B cell (primary cell): ENCODE data around the gene ALDH1L2. TPM values are rescaled to one million over a fixed set of nuclear protein-coding genes. Genes with fewer than 3 reads are reported as not detected.

Experiments used
- ATAC-seq: fragments of 200-7000 bp; cut with Tn5 transposase; one replicate; pipeline ENCODE4 v1.10.0; 2021; ENCODE audit warnings: low read depth, mild to moderate bottlenecking, moderate number of reproducible peaks, moderate library complexity
- CTCF ChIA-PET: fragments of 350-600 bp; sonication (Branson Sonifier 250); formaldehyde crosslinking; loops from one replicate; lab custom pipeline; 2021; ENCODE audit warnings: antibody characterized with exemption, inconsistent platforms; lab: Charles Lee
- POLR2A ChIA-PET: fragments of 350-600 bp; sonication (Branson Sonifier 250); formaldehyde crosslinking; loops from one replicate; lab custom pipeline; 2021; ENCODE audit warnings: antibody characterized with exemption; lab: Charles Lee
- DNase-seq: peaks from one replicate; pipeline ENCODE4 v3.0.0; 2013
- H2AFZ ChIP-seq: 2 replicates; pipeline ENCODE4 v1.6.1; 2012; ENCODE audit warnings: mild to moderate bottlenecking, low read depth, low read length; ENCODE audit not compliant: insufficient read depth, poor library complexity, severe bottlenecking
- H3K27ac ChIP-seq, 2 donors: 1 replicate in 1 of 2; 2 replicates in 1 of 2; pipeline ENCODE4 v1.5.1; 2012 to 2013; ENCODE audit warnings: low read length in 2 of 2, mild to moderate bottlenecking in 2 of 2, moderate library complexity in 1 of 2
- H3K27me3 ChIP-seq, 4 experiments: fragments of 200-600 bp in 1 of 4; sonication (generic) in 1 of 4; replicated peaks in 1 of 4; 1 replicate in 2 of 4; 2 replicates in 2 of 4; pipeline versions ENCODE4 v1.6.1 to v1.7.0; 2013 to 2016; ENCODE audit warnings: low read length in 3 of 4, mild to moderate bottlenecking in 2 of 4, mixed read lengths in 1 of 4, moderate library complexity in 1 of 4; ENCODE audit not compliant: insufficient read depth in 4 of 4, control insufficient read depth in 3 of 4; ENCODE audit errors: control extremely low read depth in 1 of 4
- H3K36me3 ChIP-seq, 2 experiments: replicated peaks in 1 of 2; 1 replicate in 1 of 2; 2 replicates in 1 of 2; pipeline versions ENCODE4 v1.6.1 to v1.7.1; 2013; ENCODE audit warnings: low read length in 1 of 2; ENCODE audit not compliant: insufficient read depth in 2 of 2, control insufficient read depth in 1 of 2; ENCODE audit errors: control extremely low read depth in 1 of 2, extremely low read depth in 1 of 2
- H3K4me1 ChIP-seq, 2 donors: fragments of 200-600 bp in 1 of 2; sonication (generic) in 1 of 2; 1 replicate in 1 of 2; 2 replicates in 1 of 2; pipeline versions ENCODE4 v1.5.1 to v1.6.1; 2013 to 2017; ENCODE audit warnings: low read length in 2 of 2; ENCODE audit not compliant: control insufficient read depth in 2 of 2, insufficient read depth in 2 of 2
- H3K4me2 ChIP-seq: replicated peaks from 2 replicates; pipeline ENCODE3; 2012; ENCODE audit warnings: mild to moderate bottlenecking, low read depth, low read length; ENCODE audit not compliant: poor library complexity, severe bottlenecking
- H3K4me3 ChIP-seq, 5 experiments: fragments of 200-600 bp in 1 of 5; sonication (generic) in 1 of 5; 1 replicate in 3 of 5; 2 replicates in 2 of 5; pipeline versions ENCODE4 v1.5.1 to v1.7.0; 2011 to 2016; ENCODE audit warnings: low read length in 4 of 5, mild to moderate bottlenecking in 4 of 5, low read depth in 2 of 5, control low read depth in 1 of 5, moderate library complexity in 1 of 5; ENCODE audit not compliant: insufficient read depth in 1 of 5; ENCODE audit errors: control extremely low read depth in 1 of 5, extremely low read depth in 1 of 5
- H3K79me2 ChIP-seq: fragments of 200-600 bp; sonication (generic); one replicate; pipeline ENCODE4 v1.6.0; 2016; ENCODE audit warnings: low read length; ENCODE audit not compliant: control insufficient read depth, insufficient read depth
- H3K9ac ChIP-seq: fragments of 200-600 bp; sonication (generic); 2 replicates; pipeline ENCODE4 v1.6.1; 2017; ENCODE audit warnings: mild to moderate bottlenecking, low read length, moderate library complexity
- H3K9me3 ChIP-seq, 3 donors: one replicate each; pipeline versions ENCODE4 v1.6.1 to v1.7.1; 2013; ENCODE audit warnings: low read length in 2 of 3; ENCODE audit not compliant: control insufficient read depth in 2 of 3, insufficient read depth in 1 of 3; ENCODE audit errors: control extremely low read depth in 1 of 3
- H4K20me1 ChIP-seq: 2 replicates; pipeline ENCODE4 v1.6.0; 2012; ENCODE audit warnings: mild to moderate bottlenecking, low read length; ENCODE audit not compliant: insufficient read depth, control insufficient read depth, poor library complexity, severe bottlenecking
- H3K27ac Mint-ChIP-seq: one replicate; pipeline ENCODE4 v1.8.0; 2021; ENCODE audit warnings: mixed read lengths
- H3K27me3 Mint-ChIP-seq: one replicate; pipeline ENCODE4 v1.8.0; 2021; ENCODE audit warnings: mixed read lengths
- H3K4me1 Mint-ChIP-seq: one replicate; pipeline ENCODE4 v1.8.0; 2021; ENCODE audit warnings: mixed read lengths
- H3K4me3 Mint-ChIP-seq: one replicate; pipeline ENCODE4 v1.8.0; 2021; ENCODE audit warnings: mixed read lengths
- H3K9me3 Mint-ChIP-seq: one replicate; pipeline ENCODE4 v1.8.0; 2022; ENCODE audit warnings: mixed read lengths; ENCODE audit not compliant: insufficient read depth
- EZH2 ChIP-seq: IDR thresholded peaks from 2 replicates; pipeline ENCODE4 v1.6.1; 2012; ENCODE audit warnings: borderline replicate concordance, low read depth, mild to moderate bottlenecking, moderate library complexity, low read length; ENCODE audit not compliant: insufficient read depth, poor library complexity, severe bottlenecking
- WGBS: methylation state at CpG from one replicate; pipeline ENCODE4 v1.1.5; 2013; ENCODE audit warnings: missing lambda C conversion rate; ENCODE audit not compliant: insufficient coverage; 5-methylcytosine and 5-hydroxymethylcytosine counted together
- intact Hi-C: fragments of 100-400 bp; cut with micrococcal nuclease; formaldehyde crosslinking; loops from one replicate; pipeline ENCODE4 v1.10.0; 2022
- polyA minus RNA-seq: library from RNA; depleted of rRNA, polyadenylated mRNA; stranded (reverse); fragments of >200 nt; gene quantifications from 2 replicates; pipeline ENCODE4 v1.2.3, GENCODE V29; 2012
- polyA plus RNA-seq: library from polyadenylated mRNA; depleted of rRNA; stranded (reverse); fragments of >200 nt; gene quantifications from 2 replicates; pipeline ENCODE4 v1.2.3, GENCODE V29; 2012
- total RNA-seq, 2 donors: library from RNA; stranded (reverse); fragments of 120-200 nt in 1 of 2; gene quantifications; 1 replicate in 1 of 2; 2 replicates in 1 of 2; pipeline versions ENCODE4 v1.2.3 to v1.2.4, GENCODE V29; 2013 to 2022
- TF ChIP-seq, protein P1 (sequence below): fragments of 200-600 bp; IDR thresholded peaks from one replicate; pipeline ENCODE4 v1.8.0; 2022; ENCODE audit warnings: antibody characterized with exemption, mild to moderate bottlenecking

The ALDH1L2 gene
- total RNA-seq (0.32 and 0.46 TPM in 2 replicates), polyA plus RNA-seq (0.04 and 0.13 TPM in 2 replicates), polyA minus RNA-seq (0.21 TPM in 1 of 2 replicates, not detected in the other)
- total RNA-seq (2013), result 0.26 TPM

- POLR2A ChIA-PET, result no interaction called here
- H3K27ac ChIP-seq, result no peak within 1 kb of the TSS
- H3K9me3 ChIP-seq, result peaks cover 0 to 15% (median 0%) of the 10 kb centered on the region in 3 donors
- CTCF ChIA-PET, result no interaction called here
- H3K79me2 ChIP-seq, result no peaks in the 10 kb centered on the region
- Mint-ChIP-seq H3K27ac (peak within 1 kb of the TSS; percentile 54), H3K9me3 (no peaks in the 10 kb centered on the region), H3K4me3 (peak within 1 kb of the TSS; percentile 86), H3K27me3 (peaks cover 29% of the 10 kb centered on the region), H3K4me1 (peaks cover 11% of the 10 kb centered on the region)
- no peak for TF ChIP-seq EZH2
- TF ChIP-seq, protein P1, sequence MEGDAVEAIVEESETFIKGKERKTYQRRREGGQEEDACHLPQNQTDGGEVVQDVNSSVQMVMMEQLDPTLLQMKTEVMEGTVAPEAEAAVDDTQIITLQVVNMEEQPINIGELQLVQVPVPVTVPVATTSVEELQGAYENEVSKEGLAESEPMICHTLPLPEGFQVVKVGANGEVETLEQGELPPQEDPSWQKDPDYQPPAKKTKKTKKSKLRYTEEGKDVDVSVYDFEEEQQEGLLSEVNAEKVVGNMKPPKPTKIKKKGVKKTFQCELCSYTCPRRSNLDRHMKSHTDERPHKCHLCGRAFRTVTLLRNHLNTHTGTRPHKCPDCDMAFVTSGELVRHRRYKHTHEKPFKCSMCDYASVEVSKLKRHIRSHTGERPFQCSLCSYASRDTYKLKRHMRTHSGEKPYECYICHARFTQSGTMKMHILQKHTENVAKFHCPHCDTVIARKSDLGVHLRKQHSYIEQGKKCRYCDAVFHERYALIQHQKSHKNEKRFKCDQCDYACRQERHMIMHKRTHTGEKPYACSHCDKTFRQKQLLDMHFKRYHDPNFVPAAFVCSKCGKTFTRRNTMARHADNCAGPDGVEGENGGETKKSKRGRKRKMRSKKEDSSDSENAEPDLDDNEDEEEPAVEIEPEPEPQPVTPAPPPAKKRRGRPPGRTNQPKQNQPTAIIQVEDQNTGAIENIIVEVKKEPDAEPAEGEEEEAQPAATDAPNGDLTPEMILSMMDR, result no peak
- intact Hi-C loops, result loop anchor here (2.0 kb wide), 1 partner anchor 22 kb away; the partner anchor contains the start of gene WASHC4
- no peaks in the 10 kb centered on the region for H3K36me3 ChIP-seq
- peaks cover 0 to 10% (median 3%) of the 10 kb centered on the region in 4 experiments for H3K27me3 ChIP-seq
- ATAC-seq, result peak; percentile 96
- DNase-seq, result peak; percentile 64
- 22% methylated on average over 67 of the region's 75 CpGs for WGBS
- no peaks in the 10 kb centered on the region for H4K20me1 ChIP-seq
- peak within 1 kb of the TSS; percentile 78 for H3K4me2 ChIP-seq
- H3K4me3 ChIP-seq, result peak within 1 kb of the TSS; percentile 15 to 47 (median 39)
- peaks cover 11% of the 10 kb centered on the region in 2 donors for H3K4me1 ChIP-seq
- H2AFZ ChIP-seq, result peak within 1 kb of the TSS; percentile 66
- H3K9ac ChIP-seq, result peak within 1 kb of the TSS; percentile 47
These were observed at the start of gene ALDH1L2 for GRCh38 chr12:105084251-105085250. TSS of gene ALDH1L2 (minus strand) at chr12:105084458. CDS start at chr12:105084436, 22 bp downstream.
